HepG2 (cell line): Measurements from ENCODE around the gene C22orf31. TPM values are rescaled to one million over a fixed set of nuclear protein-coding genes. Genes with fewer than 3 reads are reported as not detected.

ENCODE experiments used
- ATAC-seq: fragments of 200-7000 bp; cut with Tn5 transposase; 3 replicates; pipeline ENCODE4 v1.9.1; 2020; ENCODE audit warnings: mild to moderate bottlenecking, moderate library complexity
- BruUV-seq: library from RNA; stranded (reverse); fragments of 400-500 nt; replicated peaks from 2 replicates; lab custom pipeline; 2021; lab: Mats Ljungman, UMichigan
- CTCF ChIA-PET: fragments of 300-600 bp; formaldehyde crosslinking; extraction: SDS; loops from one replicate; lab custom pipeline; 2021; ENCODE audit warnings: low total read pairs, inconsistent platforms, low intra/inter-chr PET ratio; lab: Yijun Ruan, JAX
- POLR2A ChIA-PET: fragments of 350-600 bp; sonication (Branson Sonifier 250); formaldehyde crosslinking; loops from one replicate; lab custom pipeline; 2020; ENCODE audit warnings: antibody characterized with exemption, inconsistent platforms; lab: Yijun Ruan, JAX
- DNase-seq: peaks from one replicate; pipeline ENCODE4 v3.0.0-alpha.2; 2015; ENCODE audit warnings: low spot score
- FAIRE-seq: peaks from 3 replicates; lab custom pipeline; 2011; peaks lifted over from hg19 to GRCh38; lab: Jason Lieb, UNC
- H2AFZ ChIP-seq: one replicate; pipeline ENCODE4 v1.6.1; 2011; ENCODE audit warnings: low read length, inconsistent platforms
- H3K27ac ChIP-seq: fragments of 300-600 bp; 3 replicates; pipeline ENCODE4 v1.8.0; 2011; ENCODE audit warnings: mixed run types, mild to moderate bottlenecking, mixed read lengths, low read length, inconsistent platforms; ENCODE audit not compliant: insufficient read depth; ENCODE audit errors: extremely low read length
- H3K27me3 ChIP-seq, 2 experiments: fragments of 200-600 bp in 1 of 2; 2 replicates in 1 of 2; 3 replicates in 1 of 2; pipeline versions ENCODE4 v1.6.0 to v1.8.0; 2011; ENCODE audit warnings: low read length in 2 of 2, mild to moderate bottlenecking in 2 of 2, moderate library complexity in 2 of 2, inconsistent platforms in 1 of 2; ENCODE audit not compliant: insufficient read depth in 2 of 2, control insufficient read depth in 1 of 2
- H3K36me3 ChIP-seq, 2 experiments: fragments of 200-600 bp in 1 of 2; replicated peaks in 1 of 2; 2 replicates in 1 of 2; 3 replicates in 1 of 2; pipeline versions ENCODE4 v1.5.1 to v1.8.0; 2011; ENCODE audit warnings: low read length in 2 of 2, inconsistent platforms in 1 of 2; ENCODE audit not compliant: insufficient read depth in 2 of 2, control insufficient read depth in 1 of 2
- H3K4me1 ChIP-seq: 2 replicates; pipeline ENCODE4 v1.5.1; 2012; ENCODE audit warnings: low read length, inconsistent platforms; ENCODE audit not compliant: insufficient read depth
- H3K4me2 ChIP-seq: 2 replicates; pipeline ENCODE4 v1.6.0; 2011; ENCODE audit warnings: low read depth, low read length, inconsistent platforms
- H3K4me3 ChIP-seq, 3 experiments: fragments of 200-600 bp in 1 of 3; sonication (generic), shearing (Covaris generic) in 1 of 3; replicated peaks in 1 of 3; 2 replicates each; pipeline ENCODE4 v1.5.1; 2011 to 2016; ENCODE audit warnings: low read length in 3 of 3, inconsistent platforms in 2 of 3, low read depth in 2 of 3, mild to moderate bottlenecking in 2 of 3, control low read depth in 1 of 3, mixed read lengths in 1 of 3; ENCODE audit not compliant: insufficient read depth in 1 of 3
- H3K79me2 ChIP-seq: one replicate; pipeline ENCODE4 v1.6.1; 2011; ENCODE audit warnings: low read length, inconsistent platforms; ENCODE audit not compliant: insufficient read depth
- H3K9ac ChIP-seq: 2 replicates; pipeline ENCODE4 v1.6.0; 2011; ENCODE audit warnings: mild to moderate bottlenecking, low read depth, low read length, inconsistent platforms; ENCODE audit not compliant: insufficient read depth
- H3K9me3 ChIP-seq: 2 replicates; pipeline ENCODE4 v1.5.1; 2012; ENCODE audit warnings: mild to moderate bottlenecking, low read length
- H4K20me1 ChIP-seq: 2 replicates; pipeline ENCODE4 v1.6.0; 2011; ENCODE audit warnings: inconsistent platforms, mild to moderate bottlenecking, low read length, moderate library complexity; ENCODE audit not compliant: insufficient read depth
- EEA1 ChIP-seq: sonication (generic); formaldehyde crosslinking; IDR thresholded peaks from 2 replicates; pipeline ENCODE4 v1.5.1; 2020; ENCODE audit warnings: mild to moderate bottlenecking, missing genetic modification reagents, borderline replicate concordance
- HNRNPK ChIP-seq: fragments of 200-400 bp; formaldehyde crosslinking; IDR thresholded peaks from 2 replicates; pipeline ENCODE4 v1.6.1; 2018; ENCODE audit warnings: low read length, low read depth, moderate library complexity, mild to moderate bottlenecking; ENCODE audit not compliant: poor library complexity, severe bottlenecking
- HOXA3 ChIP-seq: sonication (generic); formaldehyde crosslinking; IDR thresholded peaks from 2 replicates; pipeline ENCODE4 v1.5.0; 2020; ENCODE audit warnings: missing genetic modification reagents
- NAIF1 ChIP-seq: sonication (generic); formaldehyde crosslinking; IDR thresholded peaks from 2 replicates; pipeline ENCODE4 v1.5.0; 2020; ENCODE audit warnings: mild to moderate bottlenecking, missing genetic modification reagents, borderline replicate concordance
- NRL ChIP-seq: sonication (generic); formaldehyde crosslinking; IDR thresholded peaks from 2 replicates; pipeline ENCODE4 v1.5.0; 2020; ENCODE audit warnings: missing genetic modification reagents, mild to moderate bottlenecking, moderate library complexity, borderline replicate concordance
- PHF21A ChIP-seq: sonication (generic); formaldehyde crosslinking; IDR thresholded peaks from 2 replicates; pipeline ENCODE4 v1.5.0; 2020; ENCODE audit warnings: mild to moderate bottlenecking, missing genetic modification reagents
- RAD21 ChIP-seq: fragments of 450-650 bp; formaldehyde crosslinking; IDR thresholded peaks from 2 replicates; pipeline ENCODE4 v1.5.0; 2020; ENCODE audit warnings: mild to moderate bottlenecking
- SMC3 ChIP-seq: IDR thresholded peaks from 2 replicates; pipeline ENCODE4 v1.6.1; 2011; ENCODE audit warnings: low read length, improper control_type of control experiment
- SP5 ChIP-seq: IDR thresholded peaks from 2 replicates; pipeline ENCODE4 v1.6.1; 2016; ENCODE audit warnings: low read depth, borderline replicate concordance
- ZBTB34 ChIP-seq: sonication (generic); formaldehyde crosslinking; IDR thresholded peaks from 2 replicates; pipeline ENCODE4 v1.8.0; 2022; ENCODE audit warnings: mild to moderate bottlenecking, missing genetic modification reagents
- ZFY ChIP-seq: sonication (generic); formaldehyde crosslinking; IDR thresholded peaks from 2 replicates; pipeline ENCODE4 v1.4.0; 2020; ENCODE audit warnings: missing genetic modification reagents
- ZNF10 ChIP-seq: sonication (generic); formaldehyde crosslinking; IDR thresholded peaks from 2 replicates; pipeline ENCODE4 v1.4.0; 2020; ENCODE audit warnings: mild to moderate bottlenecking, low read depth, missing genetic modification reagents, borderline replicate concordance
- ZNF230 ChIP-seq: sonication (generic); formaldehyde crosslinking; IDR thresholded peaks from 2 replicates; pipeline ENCODE4 v1.4.0; 2020; ENCODE audit warnings: mild to moderate bottlenecking, missing genetic modification reagents
- ZNF296 ChIP-seq: sonication (generic); formaldehyde crosslinking; conservative IDR thresholded peaks from 2 replicates; pipeline ENCODE4 v1.5.0; 2020; ENCODE audit warnings: mild to moderate bottlenecking, missing genetic modification reagents
- ZNF441 ChIP-seq: sonication (generic); formaldehyde crosslinking; IDR thresholded peaks from 2 replicates; pipeline ENCODE4 v1.7.0; 2021; ENCODE audit warnings: missing genetic modification reagents, borderline replicate concordance
- ZNF614 ChIP-seq: IDR thresholded peaks from 2 replicates; pipeline ENCODE4 v1.6.1; 2018; ENCODE audit warnings: missing biosample characterization, missing genetic modification reagents, inconsistent platforms, borderline replicate concordance
- ZNF687 ChIP-seq: sonication (generic); formaldehyde crosslinking; IDR thresholded peaks from 2 replicates; pipeline ENCODE4 v1.5.1; 2020; ENCODE audit warnings: mild to moderate bottlenecking, missing genetic modification reagents, moderate library complexity
- ZNF891 ChIP-seq: sonication (generic); formaldehyde crosslinking; IDR thresholded peaks from 2 replicates; pipeline ENCODE4 v1.5.0; 2020; ENCODE audit warnings: mild to moderate bottlenecking, missing genetic modification reagents
- WGBS: methylation state at CpG from one replicate; pipeline ENCODE4 v1.1.6; 2017; ENCODE audit warnings: low lambda C conversion rate; 5-methylcytosine and 5-hydroxymethylcytosine counted together
- in situ Hi-C: cut with HindIII; loops from 2 replicates; pipeline ENCODE4 v1.10.0; 2017; ENCODE audit warnings: low pct_unique_long_range_greater_than_20kb; ENCODE audit not compliant: extremely low pct_ligation_motif_present
- intact Hi-C: fragments of 100-400 bp; cut with micrococcal nuclease; formaldehyde crosslinking; loops from one replicate; pipeline ENCODE4 v1.10.0; 2022; ENCODE audit not compliant: unreplicated experiment
- polyA plus RNA-seq, 8 experiments: library from polyadenylated mRNA; depleted of rRNA in 3 of 8; stranded (reverse) in 7 of 8; unstranded in 1 of 8; fragments of >200 nt; fragmentation: Illumina TruSeq in 4 of 8; extraction: Trizol in 4 of 8; gene quantifications; 2 replicates each; pipeline versions ENCODE4 v1.2.1 to v1.2.3, GENCODE V29; 2011 to 2016; ENCODE audit warnings: low read depth in 4 of 8, missing spikeins in 1 of 8, mixed read lengths in 1 of 8; ENCODE audit not compliant: insufficient read depth in 1 of 8
- total RNA-seq, 5 experiments: library from RNA; depleted of rRNA; stranded (reverse); fragments of >200 nt; fragmentation: Illumina TruSeq; extraction: Trizol; gene quantifications; 2 replicates each; pipeline ENCODE4 v1.2.3, GENCODE V29; 2016; ENCODE audit warnings: low read depth in 1 of 5

Gene C22orf31
- total and polyA plus RNA-seq, 2 of the 13 experiments (the other 11 are each of a cell fraction or from before 2014, with no cell fraction given), result not detected

- peak overlapping the region; percentile 47 for H3K9ac ChIP-seq
- H4K20me1 ChIP-seq, result 0 out of 2 replicates have a peak, but pooled peaks cover 4% of the 10 kb centered on the region
- 3% methylated on average over 16 of the region's 60 CpGs for WGBS
- ChIA-PET CTCF (no interaction called here), POLR2A (interaction anchor here (1.1 to 1.8 kb wide), 2 partner anchors 24 to 25 kb away, joined by 5 read pairs; no protein-coding TSS in a partner anchor)
- DNase-seq, result peak; percentile 71
- no peaks in the 10 kb centered on the region for H3K9me3 ChIP-seq
- intact Hi-C loops, result loop anchor here (5.0 kb wide), 1 partner anchor 81 kb away; no protein-coding TSS in a partner anchor
- in situ Hi-C loops, result loop anchor here (5.0 kb wide), 1 partner anchor 81 kb away; no protein-coding TSS in a partner anchor
- H3K27ac ChIP-seq, result peak overlapping the region; percentile 34
- no peaks in the 10 kb centered on the region for H3K27me3 ChIP-seq
- H2AFZ ChIP-seq, result no peak overlapping the region
- H3K36me3 ChIP-seq, result no peaks in the 10 kb centered on the region
- no peak for FAIRE-seq
- ATAC-seq, result peak; percentile 75
- H3K4me2 ChIP-seq, result peak overlapping the region; percentile 93
- H3K79me2 ChIP-seq, result no peaks in the 10 kb centered on the region
- BruUV-seq, result no TSS peak
- H3K4me3 ChIP-seq, result peak overlapping the region; percentile 52 to 75 (median 59)
- peaks cover 53% of the 10 kb centered on the region for H3K4me1 ChIP-seq
- TF ChIP-seq ZNF230 (CRISPR knock-in tag), result no peak
- TF ChIP-seq ZNF614 (CRISPR knock-in tag), result 0 out of 2 replicates have a peak, but pooled peaks have one; percentile 8
- no peak for TF ChIP-seq ZNF10 (CRISPR knock-in tag)
- TF ChIP-seq HOXA3 (CRISPR knock-in tag), result peak; percentile 33; the same call in 1 of the 2 replicates
- no peak for TF ChIP-seq ZNF891
- peak; percentile 50; the same call in 1 of the 2 replicates for TF ChIP-seq PHF21A (CRISPR knock-in tag)
- TF ChIP-seq RAD21 (CRISPR knock-in tag), result 0 out of 2 replicates have a peak, but pooled peaks have one; percentile 7
- TF ChIP-seq EEA1 (CRISPR knock-in tag), result 0 out of 2 replicates have a peak, but pooled peaks have one; percentile 24
- TF ChIP-seq HNRNPK, result peak; percentile 69
- TF ChIP-seq NAIF1 (CRISPR knock-in tag), result peak; percentile 39; the same call in 1 of the 2 replicates
- peak; percentile 77 for TF ChIP-seq ZNF687 (CRISPR knock-in tag)
- 0 out of 2 replicates have a peak, but pooled peaks have one; percentile 20 for TF ChIP-seq SP5
- peak; percentile 58 for TF ChIP-seq ZFY (CRISPR knock-in tag)
- TF ChIP-seq ZBTB34 (CRISPR knock-in tag), result 0 out of 2 replicates have a peak, but pooled peaks have one; percentile 25
- no peak for TF ChIP-seq SMC3
- TF ChIP-seq NRL, result 0 out of 2 replicates have a peak, but pooled peaks have one; percentile 23
- TF ChIP-seq ZNF441 (CRISPR knock-in tag), result no peak
- TF ChIP-seq ZNF296 (CRISPR knock-in tag), result 0 out of 2 replicates have a peak, but pooled peaks have one; percentile 24
Observed at GRCh38 chr22:29071261-29072045, 9.8 kb upstream of the C22orf31 start.
